ENCODE data around the gene CTAGE4. TPM values are rescaled to one million over a fixed set of nuclear protein-coding genes. Genes with fewer than 3 reads are reported as not detected.
"Not testable (repeated sequence)": the region's sequence is repeated elsewhere in the genome, so short reads cannot be mapped to it uniquely, and the experiment has no call there.

Gene CTAGE4
- total and polyA plus RNA-seq, 3 donors from 2014 or later: 7.5 to 13.1 TPM; not detected in 1

- intact Hi-C loops (cut with DNase I; ENCODE audit: low total_unique reads); H3K4me1 ChIP-seq; H3K27me3 ChIP-seq; H3K4me3 ChIP-seq; H3K36me3 ChIP-seq (ENCODE audit: low read depth, missing control alignments); H3K9me3 ChIP-seq; H3K27ac ChIP-seq: not testable (repeated sequence)
- peak in 2 of 3 experiments; percentile 33 to 43 for TF ChIP-seq CTCF (IDR thresholded peaks at IDR 0.05)
- DNase-seq: peak; percentile 31
- 8 to 14% methylated on average over 2 to 3 of the region's 10 CpGs for WGBS, 2 donors
Measured at GRCh38 chr7:144178380-144179164, 4.7 kb upstream of the CTAGE4 start.

- H3K27me3 ChIP-seq; H3K9me3 ChIP-seq; H3K36me3 ChIP-seq (ENCODE audit: low read depth, missing control alignments); H3K27ac ChIP-seq; intact Hi-C loops (cut with DNase I; ENCODE audit: low total_unique reads); H3K4me1 ChIP-seq; DNase-seq; H3K4me3 ChIP-seq: not testable (repeated sequence)
- WGBS, 2 donors: no CpG with 5 or more reads among the region's 2 CpGs
Measured at GRCh38 chr7:144179165-144179479, 4.1 kb upstream of the CTAGE4 start.

GRCh38 chr7:144187848-144188247 lies 4.6 kb downstream of the CTAGE4 start:
- intact Hi-C loops (cut with DNase I; ENCODE audit: low total_unique reads); H3K36me3 ChIP-seq (ENCODE audit: low read depth, missing control alignments); H3K27me3 ChIP-seq; H3K27ac ChIP-seq; H3K4me1 ChIP-seq; H3K4me3 ChIP-seq; DNase-seq; H3K9me3 ChIP-seq: not testable (repeated sequence)
- WGBS, 2 donors: no CpG with 5 or more reads among the region's 5 CpGs

- H3K9me3 ChIP-seq; H3K4me3 ChIP-seq; H3K27ac ChIP-seq; DNase-seq; H3K36me3 ChIP-seq (ENCODE audit: low read depth, missing control alignments); intact Hi-C loops (cut with DNase I; ENCODE audit: low total_unique reads); H3K4me1 ChIP-seq; H3K27me3 ChIP-seq: not testable (repeated sequence)
- whole genome bisulfite sequencing, 2 donors: no CpG with 5 or more reads among the region's 3 CpGs
Measured at GRCh38 chr7:144188578-144189171, 5.4 kb downstream of the CTAGE4 start.

GRCh38 chr7:144193782-144194181 lies 10.5 kb downstream of the CTAGE4 start:
- H3K4me1 ChIP-seq; H3K4me3 ChIP-seq; H3K27ac ChIP-seq; H3K9me3 ChIP-seq; H3K27me3 ChIP-seq; H3K36me3 ChIP-seq (ENCODE audit: low read depth, missing control alignments); intact Hi-C loops (cut with DNase I; ENCODE audit: low total_unique reads); DNase-seq: not testable (repeated sequence)
- WGBS, 2 donors: no CpG with 5 or more reads among the region's 11 CpGs

GRCh38 chr7:144194453-144194852 lies 11.2 kb downstream of the CTAGE4 start:
- WGBS, 2 donors: no CpG with 5 or more reads among the region's 6 CpGs
- H3K36me3 ChIP-seq (ENCODE audit: low read depth, missing control alignments); intact Hi-C loops (cut with DNase I; ENCODE audit: low total_unique reads); H3K27me3 ChIP-seq; H3K4me1 ChIP-seq; H3K4me3 ChIP-seq; H3K27ac ChIP-seq; DNase-seq; H3K9me3 ChIP-seq: not testable (repeated sequence)

GRCh38 chr7:144195212-144195872 lies 12.1 kb downstream of the CTAGE4 start, which contains the start of gene ARHGEF35:
Gene ARHGEF35, minus strand, starts transcription at chr7:144195833. Its CDS starts 7,450 bp downstream, at chr7:144188383.
- H3K36me3 ChIP-seq (ENCODE audit: low read depth, missing control alignments); DNase-seq; H3K9me3 ChIP-seq; intact Hi-C loops (cut with DNase I; ENCODE audit: low total_unique reads); H3K4me3 ChIP-seq; H3K27ac ChIP-seq; H3K4me1 ChIP-seq; H3K27me3 ChIP-seq: not testable (repeated sequence)
- WGBS, 2 donors: 3% methylated on average over 7 of the region's 51 CpGs; no CpG with 5 or more reads in 1 of the 2 donors

GRCh38 chr7:144198934-144199333 lies 15.7 kb downstream of the CTAGE4 start:
- H3K27ac ChIP-seq; H3K4me3 ChIP-seq; H3K36me3 ChIP-seq (ENCODE audit: low read depth, missing control alignments); H3K27me3 ChIP-seq; DNase-seq; intact Hi-C loops (cut with DNase I; ENCODE audit: low total_unique reads); H3K4me1 ChIP-seq; H3K9me3 ChIP-seq: not testable (repeated sequence)
- WGBS, 2 donors: 54 to 76% methylated on average over 3 of the region's 4 CpGs

- H3K36me3 ChIP-seq (ENCODE audit: low read depth, missing control alignments); H3K4me1 ChIP-seq; H3K27me3 ChIP-seq; intact Hi-C loops (cut with DNase I; ENCODE audit: low total_unique reads); H3K27ac ChIP-seq; H3K4me3 ChIP-seq; H3K9me3 ChIP-seq; DNase-seq: not testable (repeated sequence)
- no CpG with 5 or more reads among the region's 1 CpG for WGBS, 2 donors
Measured at GRCh38 chr7:144201978-144202377, 18.7 kb downstream of the CTAGE4 start.

GRCh38 chr7:144203086-144203485 lies 19.8 kb downstream of the CTAGE4 start:
- H3K27me3 ChIP-seq; H3K4me3 ChIP-seq; intact Hi-C loops (cut with DNase I; ENCODE audit: low total_unique reads); H3K9me3 ChIP-seq; DNase-seq; H3K27ac ChIP-seq; H3K4me1 ChIP-seq; H3K36me3 ChIP-seq (ENCODE audit: low read depth, missing control alignments): not testable (repeated sequence)
- no CpG with 5 or more reads among the region's 3 CpGs for WGBS, 2 donors

GRCh38 chr7:144205306-144205705 lies 22.0 kb downstream of the CTAGE4 start:
- H3K36me3 ChIP-seq (ENCODE audit: low read depth, missing control alignments); intact Hi-C loops (cut with DNase I; ENCODE audit: low total_unique reads); H3K9me3 ChIP-seq; H3K4me3 ChIP-seq; DNase-seq; H3K27me3 ChIP-seq; H3K27ac ChIP-seq; H3K4me1 ChIP-seq: not testable (repeated sequence)
- no CpG with 5 or more reads among the region's 5 CpGs for whole genome bisulfite sequencing, 2 donors

All from testis (tissue), 3 donors.